Liver (tissue), 9 donors: Measurements from ENCODE around the gene SCUBE1. TPM values are rescaled to one million over a fixed set of nuclear protein-coding genes. Genes with fewer than 3 reads are reported as not detected.

Experiments used
- DNase-seq: peaks from one replicate; pipeline ENCODE4 v3.0.0-alpha.2; 2017; ENCODE audit warnings: low spot score
- H3K27ac ChIP-seq, 2 donors: one replicate each; pipeline ENCODE4 v1.7.0; 2013; ENCODE audit warnings: inconsistent platforms in 2 of 2, low read length in 2 of 2, control low read depth in 1 of 2, low read depth in 1 of 2, mild to moderate bottlenecking in 1 of 2
- H3K27me3 ChIP-seq, 4 donors: one replicate each; pipeline versions ENCODE4 v1.6.1 to v1.7.0; 2013; ENCODE audit warnings: low read length in 3 of 4, inconsistent platforms in 1 of 4, mild to moderate bottlenecking in 1 of 4, moderate library complexity in 1 of 4; ENCODE audit not compliant: control insufficient read depth in 4 of 4, insufficient read depth in 4 of 4
- H3K36me3 ChIP-seq, 4 donors: one replicate each; pipeline versions ENCODE4 v1.6.1 to v1.7.0; 2013; ENCODE audit warnings: low read length in 3 of 4, mild to moderate bottlenecking in 3 of 4, low read depth in 1 of 4, moderate library complexity in 1 of 4; ENCODE audit not compliant: control insufficient read depth in 4 of 4, insufficient read depth in 3 of 4
- H3K4me1 ChIP-seq, 4 donors: one replicate each; pipeline versions ENCODE4 v1.6.1 to v1.7.0; 2013; ENCODE audit warnings: low read length in 3 of 4, mild to moderate bottlenecking in 3 of 4, moderate library complexity in 1 of 4; ENCODE audit not compliant: control insufficient read depth in 4 of 4, insufficient read depth in 4 of 4
- H3K4me3 ChIP-seq, 3 donors: one replicate each; pipeline versions ENCODE4 v1.6.1 to v1.7.0; 2013; ENCODE audit warnings: low read length in 3 of 3, control low read depth in 1 of 3, low read depth in 1 of 3, mild to moderate bottlenecking in 1 of 3
- H3K9ac ChIP-seq, 2 donors: one replicate each; pipeline ENCODE4 v1.7.0; 2013; ENCODE audit warnings: low read length in 2 of 2, mild to moderate bottlenecking in 2 of 2, moderate library complexity in 2 of 2, control low read depth in 1 of 2, low read depth in 1 of 2
- H3K9me3 ChIP-seq, 4 donors: one replicate each; pipeline versions ENCODE4 v1.6.1 to v1.7.0; 2013; ENCODE audit warnings: low read length in 3 of 4; ENCODE audit not compliant: control insufficient read depth in 4 of 4
- FOXA1 ChIP-seq: IDR thresholded peaks from 2 replicates; pipeline ENCODE4 v1.6.1; 2016; ENCODE audit warnings: antibody characterized with exemption
- FOXA2 ChIP-seq: IDR thresholded peaks from 2 replicates; pipeline ENCODE4 v1.6.1; 2016; ENCODE audit warnings: antibody characterized with exemption
- HNF4A ChIP-seq, 2 donors: conservative IDR thresholded peaks; 2 replicates each; pipeline ENCODE4 v1.6.1; 2016; ENCODE audit warnings: antibody characterized with exemption in 2 of 2, mild to moderate bottlenecking in 2 of 2
- HNF4G ChIP-seq: IDR thresholded peaks from 2 replicates; pipeline ENCODE4 v1.6.1; 2016; ENCODE audit warnings: antibody characterized with exemption
- JUND ChIP-seq, 2 donors: IDR thresholded peaks; 2 replicates each; pipeline ENCODE4 v1.6.1; 2016; ENCODE audit warnings: antibody characterized with exemption in 2 of 2
- MAX ChIP-seq: IDR thresholded peaks from 2 replicates; pipeline ENCODE4 v1.6.1; 2016; ENCODE audit warnings: antibody characterized with exemption
- NR2F2 ChIP-seq: IDR thresholded peaks from 2 replicates; pipeline ENCODE4 v1.6.1; 2016; ENCODE audit warnings: antibody characterized with exemption
- SP1 ChIP-seq: IDR thresholded peaks from 2 replicates; pipeline ENCODE4 v1.6.1; 2018; ENCODE audit warnings: antibody characterized with exemption, mild to moderate bottlenecking
- YY1 ChIP-seq: IDR thresholded peaks from 2 replicates; pipeline ENCODE4 v1.6.1; 2016; ENCODE audit warnings: antibody characterized with exemption, mild to moderate bottlenecking
- ZBTB33 ChIP-seq: IDR thresholded peaks from 2 replicates; pipeline ENCODE4 v1.6.1; 2016; ENCODE audit warnings: antibody characterized with exemption
- WGBS: extraction: QIAGEN DNeasy Blood & Tissue Kit; methylation state at CpG from one replicate; pipeline ENCODE4 v1.1.7; 2013; 5-methylcytosine and 5-hydroxymethylcytosine counted together
- polyA plus RNA-seq, 2 donors: library from polyadenylated mRNA; stranded (reverse) in 1 of 2; unstranded in 1 of 2; fragments of 200-250 nt in 1 of 2; fragments of >200 nt in 1 of 2; fragmentation: Nextera tagmentation in 1 of 2; extraction: Ambion mirVana in 1 of 2; gene quantifications; one replicate each; pipeline versions ENCODE4 v1.2.1 to v1.2.3, GENCODE V29; 2013 to 2015
- total RNA-seq, 2 donors: library from RNA; depleted of rRNA; stranded (reverse); fragments of >200 nt; gene quantifications; one replicate each; pipeline ENCODE4 v1.2.3, GENCODE V29; 2014
- TF ChIP-seq, protein P1 (sequence below): IDR thresholded peaks from 2 replicates; pipeline ENCODE4 v1.6.1; 2016; ENCODE audit warnings: antibody characterized with exemption
- TF ChIP-seq, protein P2 (sequence below): fragments of 150-350 bp; IDR thresholded peaks from 2 replicates; pipeline ENCODE4 v1.5.1; 2017; ENCODE audit warnings: improper control_type of control experiment, low read depth, low read length; ENCODE audit not compliant: missing input control
- TF ChIP-seq, protein P3 (sequence below): IDR thresholded peaks from 2 replicates; pipeline ENCODE4 v1.6.1; 2016; ENCODE audit warnings: antibody characterized with exemption, mild to moderate bottlenecking
- donor health status: healthy.
- donor health status: healthy.
- donor health status: healthy.
- donor health status: healthy.
- donor health status: healthy.

Gene SCUBE1
- total and polyA plus RNA-seq, 4 donors = 0.07 to 0.46 (median 0.08) TPM; not detected in 1

GRCh38 chr22:43272301-43272700 is 70.9 kb downstream of the SCUBE1 start:
- no peak for DNase-seq
- WGBS = 84% methylated on average over 12 of the region's 12 CpGs
- no peak for TF ChIP-seq SP1
- TF ChIP-seq HNF4A (conservative IDR thresholded peaks at IDR 0.05) = no peak
- TF ChIP-seq, protein P1, sequence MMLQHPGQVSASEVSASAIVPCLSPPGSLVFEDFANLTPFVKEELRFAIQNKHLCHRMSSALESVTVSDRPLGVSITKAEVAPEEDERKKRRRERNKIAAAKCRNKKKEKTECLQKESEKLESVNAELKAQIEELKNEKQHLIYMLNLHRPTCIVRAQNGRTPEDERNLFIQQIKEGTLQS = no peak
- no peak for TF ChIP-seq NR2F2
- TF ChIP-seq MAX = no peak
- H3K36me3 ChIP-seq = no peaks in the 10 kb centered on the region
- no peaks in the 10 kb centered on the region for H3K27me3 ChIP-seq
- H3K4me1 ChIP-seq = peaks cover 0 to 13% (median 6%) of the 10 kb centered on the region in 4 donors
- H3K27ac ChIP-seq = peak overlapping the region; percentile 42 to 58
- H3K4me3 ChIP-seq = no peak overlapping the region
- no peak overlapping the region for H3K9ac ChIP-seq
- H3K9me3 ChIP-seq = no peaks in the 10 kb centered on the region

DNA sequence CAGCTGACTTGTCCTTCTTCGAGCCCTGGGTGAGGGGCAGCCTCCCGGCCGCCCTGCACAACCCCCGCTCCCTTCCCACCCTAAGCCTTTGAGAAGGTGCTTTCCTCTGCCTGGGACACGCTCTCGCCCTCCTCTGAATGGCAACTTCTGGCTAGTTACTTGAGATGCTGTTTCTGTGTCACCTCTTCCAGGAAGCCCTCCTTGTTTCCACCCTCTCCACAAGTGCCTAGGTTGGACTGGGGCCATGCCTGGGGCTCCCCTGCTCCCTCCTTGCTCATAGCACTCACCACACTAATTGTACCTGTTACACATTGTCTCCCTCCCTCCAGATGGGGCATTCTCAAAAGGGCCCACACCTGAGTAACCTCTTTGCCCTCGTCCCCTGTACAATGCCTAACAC is 72.2 kb downstream of the SCUBE1 start:
- no peaks in the 10 kb centered on the region for H3K36me3 ChIP-seq
- H3K4me3 ChIP-seq = no peak overlapping the region
- peaks cover 0 to 13% (median 6%) of the 10 kb centered on the region in 4 donors for H3K4me1 ChIP-seq
- no peak for DNase-seq
- TF ChIP-seq FOXA2 = no peak
- TF ChIP-seq, protein P1 = no peak
- TF ChIP-seq JUND (IDR thresholded peaks at IDR 0.05) = no peak
- no peak for TF ChIP-seq YY1
- no peak for TF ChIP-seq FOXA1
- TF ChIP-seq, protein P2, sequence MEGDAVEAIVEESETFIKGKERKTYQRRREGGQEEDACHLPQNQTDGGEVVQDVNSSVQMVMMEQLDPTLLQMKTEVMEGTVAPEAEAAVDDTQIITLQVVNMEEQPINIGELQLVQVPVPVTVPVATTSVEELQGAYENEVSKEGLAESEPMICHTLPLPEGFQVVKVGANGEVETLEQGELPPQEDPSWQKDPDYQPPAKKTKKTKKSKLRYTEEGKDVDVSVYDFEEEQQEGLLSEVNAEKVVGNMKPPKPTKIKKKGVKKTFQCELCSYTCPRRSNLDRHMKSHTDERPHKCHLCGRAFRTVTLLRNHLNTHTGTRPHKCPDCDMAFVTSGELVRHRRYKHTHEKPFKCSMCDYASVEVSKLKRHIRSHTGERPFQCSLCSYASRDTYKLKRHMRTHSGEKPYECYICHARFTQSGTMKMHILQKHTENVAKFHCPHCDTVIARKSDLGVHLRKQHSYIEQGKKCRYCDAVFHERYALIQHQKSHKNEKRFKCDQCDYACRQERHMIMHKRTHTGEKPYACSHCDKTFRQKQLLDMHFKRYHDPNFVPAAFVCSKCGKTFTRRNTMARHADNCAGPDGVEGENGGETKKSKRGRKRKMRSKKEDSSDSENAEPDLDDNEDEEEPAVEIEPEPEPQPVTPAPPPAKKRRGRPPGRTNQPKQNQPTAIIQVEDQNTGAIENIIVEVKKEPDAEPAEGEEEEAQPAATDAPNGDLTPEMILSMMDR = no peak
- TF ChIP-seq SP1 = no peak
- no peak for TF ChIP-seq MAX
- no peak for TF ChIP-seq ZBTB33
- TF ChIP-seq, protein P3, sequence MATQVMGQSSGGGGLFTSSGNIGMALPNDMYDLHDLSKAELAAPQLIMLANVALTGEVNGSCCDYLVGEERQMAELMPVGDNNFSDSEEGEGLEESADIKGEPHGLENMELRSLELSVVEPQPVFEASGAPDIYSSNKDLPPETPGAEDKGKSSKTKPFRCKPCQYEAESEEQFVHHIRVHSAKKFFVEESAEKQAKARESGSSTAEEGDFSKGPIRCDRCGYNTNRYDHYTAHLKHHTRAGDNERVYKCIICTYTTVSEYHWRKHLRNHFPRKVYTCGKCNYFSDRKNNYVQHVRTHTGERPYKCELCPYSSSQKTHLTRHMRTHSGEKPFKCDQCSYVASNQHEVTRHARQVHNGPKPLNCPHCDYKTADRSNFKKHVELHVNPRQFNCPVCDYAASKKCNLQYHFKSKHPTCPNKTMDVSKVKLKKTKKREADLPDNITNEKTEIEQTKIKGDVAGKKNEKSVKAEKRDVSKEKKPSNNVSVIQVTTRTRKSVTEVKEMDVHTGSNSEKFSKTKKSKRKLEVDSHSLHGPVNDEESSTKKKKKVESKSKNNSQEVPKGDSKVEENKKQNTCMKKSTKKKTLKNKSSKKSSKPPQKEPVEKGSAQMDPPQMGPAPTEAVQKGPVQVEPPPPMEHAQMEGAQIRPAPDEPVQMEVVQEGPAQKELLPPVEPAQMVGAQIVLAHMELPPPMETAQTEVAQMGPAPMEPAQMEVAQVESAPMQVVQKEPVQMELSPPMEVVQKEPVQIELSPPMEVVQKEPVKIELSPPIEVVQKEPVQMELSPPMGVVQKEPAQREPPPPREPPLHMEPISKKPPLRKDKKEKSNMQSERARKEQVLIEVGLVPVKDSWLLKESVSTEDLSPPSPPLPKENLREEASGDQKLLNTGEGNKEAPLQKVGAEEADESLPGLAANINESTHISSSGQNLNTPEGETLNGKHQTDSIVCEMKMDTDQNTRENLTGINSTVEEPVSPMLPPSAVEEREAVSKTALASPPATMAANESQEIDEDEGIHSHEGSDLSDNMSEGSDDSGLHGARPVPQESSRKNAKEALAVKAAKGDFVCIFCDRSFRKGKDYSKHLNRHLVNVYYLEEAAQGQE = no peak
- no peak for TF ChIP-seq NR2F2
- TF ChIP-seq HNF4G = no peak
- no peak overlapping the region for H3K27ac ChIP-seq
- no peaks in the 10 kb centered on the region for H3K9me3 ChIP-seq
- H3K9ac ChIP-seq = no peak overlapping the region
- WGBS = 93% methylated on average over 7 of the region's 7 CpGs
- H3K27me3 ChIP-seq = no peaks in the 10 kb centered on the region
